GM12891 (cell line): ENCODE data around the gene TPGS1.

Experiments
- POLR2A ChIP-seq: IDR thresholded peaks from 2 replicates; pipeline ENCODE4 v1.6.1; 2011; ENCODE audit warnings: low read depth, low read length, control low read depth
- POLR2AphosphoS5 ChIP-seq: IDR thresholded peaks from 2 replicates; pipeline ENCODE4 v1.6.1; 2011; ENCODE audit warnings: low read depth, low read length, control low read depth
- SPI1 ChIP-seq: IDR thresholded peaks from 2 replicates; pipeline ENCODE4 v1.6.1; 2011; ENCODE audit warnings: low read depth, low read length, control low read depth

DNA sequence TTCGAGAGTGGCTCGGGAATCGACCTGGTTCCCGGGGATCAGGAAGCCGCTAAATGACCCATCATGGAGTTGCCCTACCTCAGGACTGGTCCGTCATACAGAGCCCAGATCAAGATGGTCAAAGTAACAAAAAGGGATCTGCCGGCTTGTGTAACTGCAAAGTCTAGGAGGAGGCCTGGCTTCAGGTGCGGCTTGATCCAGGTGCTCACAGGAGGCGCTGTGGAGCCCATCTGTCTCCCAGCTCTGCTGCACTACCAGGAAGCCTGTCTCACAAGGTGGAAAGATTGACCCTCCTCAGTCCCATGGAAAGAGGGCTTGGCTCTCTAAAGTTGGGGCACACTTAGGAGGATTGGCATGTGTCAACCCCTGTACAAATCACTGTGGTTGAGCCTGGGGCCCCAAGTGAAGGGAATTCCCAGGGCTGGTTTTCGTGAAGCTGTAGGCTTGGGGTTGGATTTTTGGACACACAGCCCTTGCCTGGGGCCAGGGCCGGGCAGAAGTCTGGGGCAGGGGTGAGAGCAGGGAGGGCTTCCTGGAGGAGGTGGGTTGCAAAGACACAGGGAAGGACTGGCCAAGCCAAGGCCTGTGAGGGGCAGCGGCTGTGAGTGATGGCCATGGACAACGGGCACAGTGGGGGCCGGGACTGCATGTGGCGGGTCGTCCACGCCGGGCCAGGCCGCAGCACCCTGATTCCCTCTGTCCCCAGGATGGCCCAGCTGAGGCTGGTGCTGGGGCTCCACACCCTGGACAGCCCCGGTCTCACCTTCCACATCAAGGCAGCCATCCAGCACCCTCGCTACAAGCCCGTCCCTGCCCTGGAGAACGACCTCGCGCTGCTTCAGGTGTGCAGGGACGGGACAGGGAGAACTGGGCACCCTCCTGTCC lies 40.8 kb downstream of the TPGS1 start:
- TF ChIP-seq POLR2A (no peak), POLR2AphosphoS5 (no peak), SPI1 (no peak)
